ENCODE results near the gene PPP2R3C. TPM values are rescaled to one million over a fixed set of nuclear protein-coding genes. Genes with fewer than 3 reads are reported as not detected.

PPP2R3C gene
- total and polyA plus RNA-seq, 2 of the 13 experiments (the other 11 are each of a cell fraction or from before 2014, with no cell fraction given), result 63.4 to 102 TPM

- 0 out of 2 replicates have a peak, but pooled peaks have one; percentile 2 for TF ChIP-seq GATAD2A (CRISPR knock-in tag; IDR thresholded peaks at IDR 0.05)
- TF ChIP-seq ZNF747 (CRISPR knock-in tag; IDR thresholded peaks at IDR 0.05; ENCODE audit: borderline replicate concordance), result peak; percentile 54
- TF ChIP-seq MATR3 (CRISPR knock-in tag; IDR thresholded peaks at IDR 0.05), result no peak
- no peak for TF ChIP-seq DBP (CRISPR knock-in tag; IDR thresholded peaks at IDR 0.05; ENCODE audit: not compliant biosample characterization)
- peak; percentile 1; the same call in 1 of the 2 replicates for TF ChIP-seq ARID3A (IDR thresholded peaks at IDR 0.05; ENCODE audit: low read depth, low read length)
- peak; percentile 38; the same call in 1 of the 2 replicates for TF ChIP-seq ZNF768 (CRISPR knock-in tag; IDR thresholded peaks at IDR 0.05)
- TF ChIP-seq ZNF136 (CRISPR knock-in tag; IDR thresholded peaks at IDR 0.05; ENCODE audit: low read depth), result 0 out of 2 replicates have a peak, but pooled peaks have one; percentile 14
- TF ChIP-seq ZNF782 (CRISPR knock-in tag; IDR thresholded peaks at IDR 0.05; ENCODE audit: borderline replicate concordance), result no peak
- TF ChIP-seq ZFAT (CRISPR knock-in tag; conservative IDR thresholded peaks at IDR 0.05), result no peak
- TF ChIP-seq ATF7 (IDR thresholded peaks at IDR 0.05), result no peak
- TF ChIP-seq ATF7 (CRISPR knock-in tag; IDR thresholded peaks at IDR 0.05), result peak; percentile 51; the same call in 1 of the 2 replicates
- TF ChIP-seq HDAC2 (CRISPR knock-in tag; IDR thresholded peaks at IDR 0.05), result 0 out of 2 replicates have a peak, but pooled peaks have one; percentile 13
- TF ChIP-seq ZNF616 (CRISPR knock-in tag; IDR thresholded peaks at IDR 0.05; ENCODE audit: low read depth), result no peak
- TF ChIP-seq PHF8 (CRISPR knock-in tag; IDR thresholded peaks at IDR 0.05), result peak; percentile 79
- TF ChIP-seq ZMAT3 (CRISPR knock-in tag; conservative IDR thresholded peaks at IDR 0.05), result no peak
- TF ChIP-seq BRD4 (CRISPR knock-in tag; IDR thresholded peaks at IDR 0.05), result 0 out of 2 replicates have a peak, but pooled peaks have one; percentile 6
- no peak for TF ChIP-seq BATF2 (CRISPR knock-in tag; IDR thresholded peaks at IDR 0.05)
- no peak for TF ChIP-seq SKI (IDR thresholded peaks at IDR 0.05; ENCODE audit: partially characterized antibody)
- peak; percentile 62 for TF ChIP-seq ZEB1 (IDR thresholded peaks at IDR 0.05; ENCODE audit: insufficient replicate concordance, low read depth)
- TF ChIP-seq SYNCRIP (IDR thresholded peaks at IDR 0.05; ENCODE audit: insufficient read depth, low read depth, low read length), result no peak
- 0 out of 2 replicates have a peak, but pooled peaks have one; percentile 34 for TF ChIP-seq PPARG (CRISPR knock-in tag; conservative IDR thresholded peaks at IDR 0.05)
- no peak; the same call in 1 of the 2 replicates for TF ChIP-seq NR2F6 (IDR thresholded peaks at IDR 0.05)
- TF ChIP-seq NR2F6 (CRISPR knock-in tag; IDR thresholded peaks at IDR 0.05), result no peak; the same call in 1 of the 2 replicates
- TF ChIP-seq GRHL1 (CRISPR knock-in tag; conservative IDR thresholded peaks at IDR 0.05), result no peak
- TF ChIP-seq ZMYM2 (CRISPR knock-in tag; IDR thresholded peaks at IDR 0.05), result 0 out of 2 replicates have a peak, but pooled peaks have one; percentile 1
- TF ChIP-seq ZMYM4 (CRISPR knock-in tag; IDR thresholded peaks at IDR 0.05), result 0 out of 2 replicates have a peak, but pooled peaks have one; percentile 20
- peak; percentile 26 for TF ChIP-seq HNRNPH1 (optimal IDR thresholded peaks at IDR 0.05; ENCODE audit: low read depth, low read length)
- TF ChIP-seq ZSCAN9 (CRISPR knock-in tag; IDR thresholded peaks at IDR 0.05; ENCODE audit: borderline replicate concordance), result no peak
Measured at GRCh38 chr14:35122696-35123387, 1.1 kb upstream of the PPP2R3C start (continued).
